NCI-H774 (cell line): Measurements from ENCODE around the gene LDLRAD4.

ENCODE experiments used
- DNase-seq: peaks from one replicate; lab custom pipeline; 2025; lab: John Stamatoyannopoulos, UW

LDLRAD4 gene

GRCh38 chr18:13309031-13309747 is 90.6 kb downstream of the LDLRAD4 start:
- DNase-seq, result no peak

GRCh38 chr18:13309748-13310670 is 91.4 kb downstream of the LDLRAD4 start:
- DNase-seq, result no peak

GRCh38 chr18:13311193-13311592 is 92.6 kb downstream of the LDLRAD4 start:
- no peak for DNase-seq

- no peak for DNase-seq
Observed at GRCh38 chr18:13312515-13312914, 94.0 kb downstream of the LDLRAD4 start.

- no peak for DNase-seq
Observed at GRCh38 chr18:13313006-13313686, 94.6 kb downstream of the LDLRAD4 start.

- no peak for DNase-seq
Observed at GRCh38 chr18:13315000-13315399, 96.4 kb downstream of the LDLRAD4 start.

GRCh38 chr18:13316063-13316462 is 97.5 kb downstream of the LDLRAD4 start:
- no peak for DNase-seq

- no peak for DNase-seq
Observed at GRCh38 chr18:13317801-13318200, 99.2 kb downstream of the LDLRAD4 start.

- no peak for DNase-seq
Observed at GRCh38 chr18:13318731-13319501, 100.4 kb downstream of the LDLRAD4 start.

- DNase-seq, result no peak
Observed at GRCh38 chr18:13319629-13320028, 101.1 kb downstream of the LDLRAD4 start.

- DNase-seq, result no peak
Observed at GRCh38 chr18:13320096-13320495, 101.5 kb downstream of the LDLRAD4 start.

- DNase-seq, result no peak
Observed at GRCh38 chr18:13320891-13321425, 102.4 kb downstream of the LDLRAD4 start.

GRCh38 chr18:13321923-13322322 is 103.4 kb downstream of the LDLRAD4 start:
- no peak for DNase-seq

GRCh38 chr18:13323186-13323585 is 104.6 kb downstream of the LDLRAD4 start:
- DNase-seq, result no peak

GRCh38 chr18:13324880-13325279 is 106.3 kb downstream of the LDLRAD4 start:
- DNase-seq, result no peak

- DNase-seq, result no peak
Observed at GRCh38 chr18:13328213-13328612, 109.7 kb downstream of the LDLRAD4 start.

GRCh38 chr18:13330996-13331395 is 112.4 kb downstream of the LDLRAD4 start:
- DNase-seq, result no peak

- no peak for DNase-seq
Observed at GRCh38 chr18:13331846-13332245, 113.3 kb downstream of the LDLRAD4 start.

GRCh38 chr18:13332874-13333273 is 114.3 kb downstream of the LDLRAD4 start:
- DNase-seq, result no peak

- no peak for DNase-seq
Observed at GRCh38 chr18:13335903-13336302, 117.3 kb downstream of the LDLRAD4 start.

GRCh38 chr18:13336841-13337240 is 118.3 kb downstream of the LDLRAD4 start:
- DNase-seq, result no peak

GRCh38 chr18:13337369-13337768 is 118.8 kb downstream of the LDLRAD4 start:
- no peak for DNase-seq
